GM11168 (cell line): ENCODE measurements around the gene LMBR1.
"Not testable (repeated sequence)": the region's sequence is repeated elsewhere in the genome, so short reads cannot be mapped to it uniquely, and the experiment has no call there.

Experiments
- in situ Hi-C: fragments of 300-500 bp; cut with MboI; formaldehyde crosslinking; loops from one replicate; pipeline ENCODE4 v1.12.0; 2022; ENCODE audit warnings: low sequenced_read_pairs; ENCODE audit not compliant: unreplicated experiment

LMBR1 gene, protein sequence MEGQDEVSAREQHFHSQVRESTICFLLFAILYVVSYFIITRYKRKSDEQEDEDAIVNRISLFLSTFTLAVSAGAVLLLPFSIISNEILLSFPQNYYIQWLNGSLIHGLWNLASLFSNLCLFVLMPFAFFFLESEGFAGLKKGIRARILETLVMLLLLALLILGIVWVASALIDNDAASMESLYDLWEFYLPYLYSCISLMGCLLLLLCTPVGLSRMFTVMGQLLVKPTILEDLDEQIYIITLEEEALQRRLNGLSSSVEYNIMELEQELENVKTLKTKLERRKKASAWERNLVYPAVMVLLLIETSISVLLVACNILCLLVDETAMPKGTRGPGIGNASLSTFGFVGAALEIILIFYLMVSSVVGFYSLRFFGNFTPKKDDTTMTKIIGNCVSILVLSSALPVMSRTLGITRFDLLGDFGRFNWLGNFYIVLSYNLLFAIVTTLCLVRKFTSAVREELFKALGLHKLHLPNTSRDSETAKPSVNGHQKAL

GRCh38 chr7:156892821-156893706, at the start of gene LMBR1:
Gene LMBR1 (minus strand): TSS chr7:156893183. CDS start chr7:156892993, 190 bp downstream.
- in situ Hi-C loops: no loop called here

- in situ Hi-C loops: no loop called here
These were observed 49.7 kb upstream of the LMBR1 start for GRCh38 chr7:156942708-156943090.

DNA sequence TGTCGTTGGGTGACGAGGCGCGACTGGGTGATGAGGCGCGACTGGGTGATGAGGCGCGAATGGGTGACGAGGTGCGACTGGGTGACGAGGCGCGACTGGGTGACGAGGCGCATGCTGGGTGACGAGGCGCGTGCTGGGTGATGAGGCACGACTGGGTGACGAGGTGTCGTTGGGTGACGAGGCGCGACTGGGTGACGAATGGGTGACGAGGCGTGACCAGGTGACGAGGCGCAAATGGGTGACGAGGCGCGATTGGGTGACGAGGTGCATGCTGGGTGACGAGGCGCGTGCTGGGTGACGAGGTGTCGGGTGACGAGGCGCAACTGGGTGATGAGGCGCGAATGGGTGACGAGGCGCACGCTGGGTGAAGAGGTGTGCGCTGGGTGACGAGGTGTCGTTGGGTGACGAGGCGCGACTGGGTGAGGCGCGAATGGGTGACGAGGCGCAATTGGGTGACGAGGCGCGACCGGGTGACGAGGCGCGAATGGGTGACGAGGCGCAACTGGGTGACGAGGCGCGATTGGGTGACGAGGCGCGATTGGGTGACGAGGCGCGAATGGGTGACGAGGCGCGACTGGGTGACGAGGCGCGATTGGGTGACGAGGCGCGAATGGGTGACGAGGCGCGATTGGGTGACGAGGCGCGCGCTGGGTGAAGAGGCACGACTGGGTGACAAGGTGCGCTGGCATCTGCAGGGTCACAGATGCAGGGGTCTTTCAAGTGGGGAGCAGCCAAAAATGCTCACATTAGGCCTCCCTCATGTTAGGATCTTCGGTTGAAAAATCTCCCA, 48.6 kb upstream of the LMBR1 start:
- in situ Hi-C loops: no loop called here

GRCh38 chr7:156940421-156941122, 47.6 kb upstream of the LMBR1 start:
- in situ Hi-C loops: no loop called here

GRCh38 chr7:156936766-156937165, 43.8 kb upstream of the LMBR1 start:
- in situ Hi-C loops: not testable (repeated sequence)

DNA sequence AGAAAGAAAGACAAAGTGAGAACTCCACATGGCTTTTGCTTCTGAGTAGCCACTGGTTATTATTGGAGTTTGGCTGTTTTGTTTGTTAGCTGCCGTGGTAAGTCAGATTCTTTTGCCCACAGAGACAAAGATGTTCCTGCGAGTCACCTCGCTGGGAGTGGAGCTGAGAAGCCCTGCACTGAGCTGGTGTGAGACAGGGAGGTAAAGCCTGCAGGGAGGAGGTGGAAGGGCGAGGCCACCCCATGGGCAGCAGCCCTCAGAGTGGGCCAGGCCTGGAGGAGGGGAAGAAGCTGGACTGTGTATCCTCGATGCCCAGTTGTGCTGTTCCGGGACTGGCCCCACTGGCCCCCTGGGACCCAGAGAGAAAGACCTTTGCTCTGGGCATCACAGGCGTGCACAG, 42.3 kb upstream of the LMBR1 start:
- in situ Hi-C loops: no loop called here

DNA sequence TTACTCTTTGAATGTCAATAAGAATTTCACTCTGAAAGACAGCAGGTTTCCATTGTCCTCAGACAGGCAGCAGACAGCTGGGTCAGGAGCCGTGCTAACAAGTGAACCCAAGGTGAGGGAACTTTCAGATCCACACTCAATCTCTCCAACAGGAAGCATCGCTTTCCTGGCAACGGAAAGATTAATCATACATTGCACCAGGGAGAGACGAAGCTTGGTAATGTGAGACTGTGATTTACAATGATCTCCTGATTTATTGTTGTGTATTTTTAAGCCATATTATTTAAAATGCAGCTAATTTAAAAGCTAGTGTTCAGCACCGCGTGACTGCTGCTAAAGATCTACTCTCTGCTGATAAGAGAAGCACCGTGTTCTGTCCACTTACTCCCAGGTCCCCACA, 39.0 kb upstream of the LMBR1 start:
- in situ Hi-C loops: no loop called here

GRCh38 chr7:156929789-156930539, 37.0 kb upstream of the LMBR1 start:
- in situ Hi-C loops: no loop called here

GRCh38 chr7:156928406-156928747, 35.4 kb upstream of the LMBR1 start:
- in situ Hi-C loops: no loop called here

DNA sequence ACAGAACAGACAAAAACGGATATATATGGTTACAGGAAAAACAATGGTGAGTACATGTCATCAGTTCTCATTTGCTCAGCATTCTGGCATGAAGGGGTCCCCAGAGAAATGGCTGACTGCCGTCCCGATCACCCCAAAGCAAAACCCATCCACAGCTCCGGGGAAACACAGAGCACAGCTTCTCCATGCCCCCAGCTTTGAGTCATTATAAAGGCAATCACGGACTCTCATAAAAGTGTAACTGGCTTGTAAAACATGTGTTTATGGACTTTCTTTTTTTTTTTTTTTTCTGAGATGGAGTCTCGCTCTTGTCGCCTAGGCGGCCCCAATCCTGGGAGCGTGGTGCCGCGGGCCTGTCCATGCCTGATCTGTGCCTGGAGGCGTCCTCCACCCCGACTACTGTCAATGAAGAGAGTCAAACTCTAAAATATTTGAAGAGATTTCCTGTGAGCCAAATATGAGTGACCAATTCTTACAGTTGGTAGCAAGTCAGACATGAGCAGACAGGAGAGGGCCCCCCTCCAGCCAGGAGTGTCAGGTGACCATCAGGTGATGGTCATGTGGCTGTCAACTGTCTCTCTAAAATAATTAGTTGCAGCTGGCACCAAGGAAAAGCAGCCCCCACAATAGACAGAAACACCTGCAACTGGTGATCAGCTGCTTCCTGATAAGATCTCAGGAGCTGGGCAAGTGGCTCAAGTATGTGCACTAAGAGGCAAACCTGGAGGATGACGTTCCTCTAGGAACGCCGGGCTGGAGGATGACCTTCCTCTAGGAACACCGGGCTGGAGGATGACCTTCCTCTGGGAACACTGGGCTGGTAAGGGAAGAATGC, 34.8 kb upstream of the LMBR1 start:
- in situ Hi-C loops: no loop called here

DNA sequence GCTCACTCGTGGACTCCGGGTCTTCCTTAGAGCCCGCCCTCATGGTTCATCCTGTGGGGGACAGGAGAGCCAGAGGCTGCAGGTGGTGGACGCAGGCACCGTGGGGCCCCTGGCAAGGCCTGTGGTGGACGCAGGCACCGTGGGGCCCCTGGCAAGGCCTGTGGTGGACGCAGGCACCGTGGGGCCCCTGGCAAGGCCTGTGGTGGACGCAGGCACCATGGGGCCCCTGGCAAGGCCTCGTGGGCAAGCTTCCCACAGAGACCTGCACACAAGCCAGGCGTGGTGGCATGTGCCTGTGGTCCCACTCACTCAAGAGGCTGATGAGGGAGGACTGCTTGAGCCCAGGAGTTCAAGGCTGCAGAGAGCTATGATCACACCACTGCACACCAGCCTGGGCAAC, 32.8 kb upstream of the LMBR1 start:
- in situ Hi-C loops: not testable (repeated sequence)

GRCh38 chr7:156922304-156922703, 29.3 kb upstream of the LMBR1 start:
- in situ Hi-C loops: not testable (repeated sequence)

DNA sequence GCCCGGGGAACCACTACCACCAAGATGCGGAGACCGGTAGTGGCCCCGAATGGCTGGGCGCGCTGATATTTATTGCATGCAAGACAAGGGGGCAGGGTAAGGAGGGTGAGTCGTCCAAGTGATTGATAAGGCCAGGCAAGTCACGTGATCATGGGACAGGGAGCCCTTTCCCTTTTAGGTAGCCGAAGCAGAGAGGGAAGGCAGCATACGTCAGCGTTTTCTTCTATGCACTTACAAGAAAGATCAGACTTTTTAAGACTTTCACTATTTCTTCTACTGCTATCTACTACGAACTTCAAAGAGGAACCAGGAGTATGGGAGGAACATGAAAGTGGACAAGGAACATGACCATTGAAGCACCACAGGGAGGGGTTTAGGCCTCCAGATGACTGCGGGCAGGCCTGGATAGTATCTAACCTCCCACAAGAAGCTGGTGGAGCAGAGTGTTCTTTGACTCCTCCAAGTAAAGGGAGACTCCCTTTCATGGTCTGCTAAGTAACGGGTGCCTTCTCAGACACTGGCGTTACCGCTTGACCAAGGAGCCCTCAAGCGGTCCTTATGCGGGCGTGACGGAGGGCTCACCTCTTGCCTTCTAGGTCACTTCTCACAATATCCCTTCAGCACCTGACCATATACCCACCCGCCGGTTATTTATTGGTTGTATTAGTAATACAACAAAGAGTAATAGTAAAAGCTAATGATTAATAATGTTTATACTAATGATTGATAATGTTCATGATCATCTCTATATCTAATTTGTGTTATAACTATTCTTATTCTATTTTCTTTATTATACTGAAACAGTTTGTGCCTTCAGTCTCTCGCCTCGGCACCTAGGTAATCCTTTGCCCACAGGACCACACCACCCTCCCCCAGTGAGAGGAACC, 27.7 kb upstream of the LMBR1 start:
- in situ Hi-C loops: not testable (repeated sequence)

GRCh38 chr7:156920076-156920475, 27.1 kb upstream of the LMBR1 start:
- in situ Hi-C loops: no loop called here

GRCh38 chr7:156919132-156919713, 26.2 kb upstream of the LMBR1 start:
- in situ Hi-C loops: no loop called here

- in situ Hi-C loops: no loop called here
These were observed 25.7 kb upstream of the LMBR1 start for GRCh38 chr7:156918635-156919034.
